T-helper 2 cell treated with Interferon-gamma antibody and Interleukin-4, amounts not matched to agents 100 ng/mL and 5 ng/mL, for 36 hours (primary cell): ENCODE measurements around the gene NNT. TPM values are rescaled to one million over a fixed set of nuclear protein-coding genes. Genes with fewer than 3 reads are reported as not detected.
"Not testable (repeated sequence)": the region's sequence is repeated elsewhere in the genome, so short reads cannot be mapped to it uniquely, and the experiment has no call there.

Experiments used
- intact Hi-C: fragments of 100-400 bp; cut with micrococcal nuclease; formaldehyde crosslinking; loops from one replicate; pipeline ENCODE4 v1.15.1; 2023
- total RNA-seq: library from RNA; stranded (reverse); gene quantifications from 2 replicates; pipeline ENCODE4 v1.2.3, GENCODE V29; 2022

The NNT gene
- total RNA-seq: 87.2 and 89.5 TPM in 2 replicates

DNA sequence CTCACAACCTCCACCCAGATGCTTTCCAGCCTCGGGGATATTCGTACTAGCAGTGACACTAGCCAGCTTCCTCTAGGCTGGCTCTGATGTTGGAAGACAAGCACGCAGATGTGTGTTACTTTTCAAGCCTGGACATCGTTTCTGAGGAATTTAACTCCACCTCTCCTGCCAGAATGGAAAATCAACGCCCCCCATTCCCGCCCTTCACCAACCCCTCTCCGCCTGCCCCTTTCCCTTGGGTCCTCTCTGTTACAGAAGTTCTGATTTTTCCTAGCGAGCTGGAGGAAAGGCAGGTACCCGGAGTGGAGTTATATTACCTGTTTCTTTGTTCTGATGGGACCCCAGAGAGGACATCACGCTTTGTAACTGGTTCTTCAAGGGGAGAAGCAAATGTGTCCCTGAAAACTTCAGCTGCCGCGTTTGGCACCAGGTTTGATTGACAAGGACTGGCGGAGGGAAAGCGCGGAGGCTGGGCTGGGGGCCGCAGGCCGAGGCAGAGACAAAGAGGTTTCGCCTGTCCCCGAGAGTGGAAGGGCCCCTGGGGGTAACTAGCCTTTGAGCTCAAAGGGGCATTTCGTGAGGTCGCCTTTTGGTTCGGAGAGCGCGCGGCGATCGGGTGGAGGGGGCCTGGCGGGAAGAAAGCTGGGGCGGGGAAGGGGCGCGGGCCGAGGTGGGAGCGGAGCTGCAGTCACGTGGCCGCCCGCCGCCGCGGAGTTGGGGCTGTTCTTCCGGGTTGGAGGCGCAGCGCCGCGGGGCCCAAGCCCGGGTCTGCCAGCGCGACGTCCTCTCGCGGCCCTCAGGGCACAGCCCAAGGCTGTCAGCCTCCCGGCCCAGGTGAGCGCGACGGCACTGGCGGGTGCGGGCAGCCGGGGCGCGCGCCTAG, at the start of gene NNT:
NNT (plus strand) TSS at position 720 of the 883 bp plus-strand sequence. CDS start 6,016 bp downstream, outside the sequence.
- intact Hi-C loops: loop anchor here (1.0 to 10.0 kb wide), 10 partner anchors 28 to 1698 kb away; partner anchors contain the start of genes C5orf34, HMGCS1, MRPS30 and RIMOC1

DNA sequence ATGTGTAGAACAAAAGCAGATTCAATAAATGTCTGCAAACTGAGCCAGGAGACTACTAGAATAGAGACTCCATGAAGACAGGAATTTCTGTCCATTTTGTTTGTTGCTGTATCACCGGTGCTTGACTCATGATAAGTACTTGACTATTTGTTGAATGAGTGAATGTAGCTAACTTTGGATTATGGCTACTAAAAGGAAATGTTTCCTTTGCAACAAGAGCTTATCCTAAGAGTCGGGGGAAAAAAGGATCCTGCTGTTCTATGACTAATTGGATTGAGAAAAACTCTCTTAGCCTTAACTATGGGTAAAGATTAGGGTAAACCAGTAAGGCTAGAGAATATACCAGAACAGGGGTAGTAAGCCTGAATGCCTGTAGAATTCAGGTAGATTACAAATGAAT, 49.6 kb upstream of the NNT start:
- intact Hi-C loops: no loop called here

DNA sequence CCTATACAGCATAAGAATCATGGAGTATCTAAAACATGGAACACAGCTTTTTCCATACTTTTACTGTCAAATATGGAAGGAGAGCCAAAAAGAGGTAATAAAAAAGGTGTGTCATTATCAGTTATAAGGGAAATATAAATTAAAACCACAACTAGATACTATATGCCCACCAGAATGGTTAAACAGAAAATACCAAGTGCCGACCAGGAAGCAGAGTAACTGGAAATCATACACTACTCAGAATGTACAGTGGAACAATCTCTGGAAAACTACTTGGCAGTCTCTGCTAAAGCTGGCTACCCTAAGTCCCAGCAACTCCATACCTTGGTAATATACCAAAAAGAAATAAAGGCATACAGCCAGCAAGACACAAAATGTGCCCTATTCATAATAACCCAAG, 48.5 kb upstream of the NNT start:
- intact Hi-C loops: no loop called here

DNA sequence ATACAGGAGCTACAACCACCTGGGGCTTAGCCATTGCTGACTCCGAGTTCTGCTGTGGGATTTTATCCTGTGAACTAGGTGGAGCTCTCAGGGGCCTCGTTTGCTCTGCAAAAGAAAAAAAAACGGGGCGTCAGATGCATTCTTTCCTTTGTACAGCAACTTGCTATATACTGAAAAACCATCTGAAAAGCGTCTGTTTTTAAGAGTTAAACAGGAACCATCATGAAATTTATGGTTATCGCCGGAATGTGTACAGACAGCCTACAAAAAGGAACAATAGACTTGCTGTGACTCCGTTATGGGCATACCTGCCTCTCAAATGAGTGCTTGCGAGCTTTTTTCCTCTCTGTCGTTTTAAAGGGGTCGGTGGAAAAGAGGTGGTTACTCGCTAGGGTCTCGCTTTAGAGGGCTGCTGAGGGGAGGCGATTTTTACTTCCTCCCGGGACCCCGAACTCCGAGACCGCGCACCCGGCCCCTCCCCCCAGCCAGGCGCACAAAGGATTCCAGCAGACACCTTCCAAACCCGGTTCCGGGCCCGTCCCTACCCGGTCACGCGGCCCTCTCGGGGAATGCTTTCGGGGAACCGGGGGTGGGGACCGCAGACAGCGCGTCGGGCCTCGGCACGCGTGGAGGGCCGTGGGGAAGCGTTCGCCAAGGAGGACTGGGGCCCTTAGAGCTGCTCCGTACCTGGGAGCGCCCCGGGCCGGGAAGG, 46.9 kb upstream of the NNT start:
- intact Hi-C loops: loop anchor here (1.0 to 5.0 kb wide), 11 partner anchors 23 to 1251 kb away; partner anchors contain the start of genes C5orf34, HMGCS1, MRPS30 and NIM1K

DNA sequence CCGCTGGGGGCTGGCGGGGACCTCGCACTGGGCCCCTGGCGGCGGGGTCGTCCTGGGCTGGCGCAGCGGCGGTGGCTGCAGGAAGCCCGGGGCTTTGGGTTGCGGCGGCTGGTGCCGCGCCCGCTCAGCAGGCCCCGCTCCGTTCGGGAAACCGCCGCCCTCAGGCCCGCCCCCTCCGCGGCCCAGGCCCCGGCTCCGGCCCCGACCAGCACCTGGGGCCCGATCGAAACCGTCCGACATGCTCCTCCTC, 46.4 kb upstream of the NNT start:
- intact Hi-C loops: loop anchor here (1.0 to 5.0 kb wide), 11 partner anchors 24 to 1251 kb away; partner anchors contain the start of genes C5orf34, HMGCS1, MRPS30 and NIM1K

DNA sequence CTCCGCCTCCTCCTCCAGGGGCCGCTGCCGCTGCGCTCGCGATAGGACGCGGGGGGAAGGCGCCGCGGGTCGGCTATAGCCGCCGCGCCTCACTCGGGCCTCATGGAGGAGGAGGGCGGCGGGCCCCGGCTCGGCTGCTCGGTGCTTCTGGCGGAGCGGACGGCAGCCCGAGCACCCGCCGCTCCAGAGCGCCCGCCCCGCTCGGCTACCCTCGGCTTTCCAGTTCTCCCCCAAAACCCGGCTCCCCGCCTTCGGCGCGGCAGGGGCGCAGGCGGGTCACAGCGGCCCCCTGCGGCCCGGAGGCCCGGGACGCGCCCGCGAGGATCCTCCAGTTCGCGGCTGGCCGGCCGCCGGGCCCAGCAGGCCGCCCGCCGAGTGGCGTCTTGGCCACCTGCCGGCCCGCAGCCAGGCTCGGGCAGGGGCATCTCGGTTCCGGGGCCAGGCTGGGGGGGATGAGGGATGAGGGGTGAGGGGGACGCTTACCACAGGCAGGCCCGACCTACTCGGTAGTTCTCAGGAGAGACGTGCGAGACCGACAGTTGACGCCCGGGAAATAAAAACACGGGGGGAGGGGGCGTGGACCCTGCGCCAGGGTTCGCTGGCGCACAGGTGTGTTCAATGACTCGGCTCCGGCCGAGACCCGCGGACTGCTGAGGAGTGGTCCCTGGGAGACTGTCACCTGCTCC, 46.0 kb upstream of the NNT start, which contains the start of gene PAIP1:
PAIP1 (minus strand) TSS at position 221 of the 686 bp plus-strand sequence. CDS start 231 bp downstream, outside the sequence.
- intact Hi-C loops: loop anchor here (1.0 to 5.0 kb wide), 12 partner anchors 24 to 1653 kb away; partner anchors contain the start of genes C5orf34, HMGCS1, MRPS30 and NIM1K

DNA sequence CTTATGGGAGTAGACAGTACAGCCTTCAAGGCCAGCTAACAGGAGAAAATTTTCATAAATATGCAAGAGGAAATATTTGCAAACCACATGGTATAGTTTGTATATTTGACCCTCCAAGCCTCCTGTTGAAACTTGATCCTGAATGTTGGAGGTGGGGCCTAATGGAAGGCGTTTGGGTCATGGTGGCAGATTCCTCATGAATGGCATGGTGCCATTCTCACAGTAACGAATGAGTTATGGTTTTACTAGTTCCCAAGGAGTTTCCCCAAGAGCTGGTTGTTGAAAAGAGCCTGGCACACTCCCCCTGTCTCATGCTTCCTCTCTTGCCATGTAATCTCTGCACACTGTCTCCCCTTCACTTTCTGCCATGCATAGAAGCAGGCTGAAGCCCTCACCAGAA, 42.9 kb upstream of the NNT start:
- intact Hi-C loops: no loop called here

DNA sequence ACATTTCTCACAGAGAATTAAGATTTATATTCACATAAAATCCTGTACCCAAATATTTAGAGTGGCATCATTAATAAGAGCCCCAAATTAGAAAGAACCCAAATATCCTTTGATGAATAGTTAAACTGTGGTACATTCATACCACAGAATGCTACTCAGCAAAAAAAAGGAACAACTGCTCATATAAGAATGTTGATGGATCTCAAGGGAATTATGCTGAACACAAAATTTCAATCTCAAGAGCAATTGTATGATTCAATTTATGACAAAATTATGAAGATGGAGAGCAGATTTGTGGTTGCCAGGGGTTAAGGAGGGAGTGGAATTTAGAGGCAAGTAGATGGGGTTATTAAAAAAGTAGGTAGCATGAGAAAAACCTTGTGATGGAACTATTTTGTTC, 41.6 kb upstream of the NNT start:
- intact Hi-C loops: no loop called here

DNA sequence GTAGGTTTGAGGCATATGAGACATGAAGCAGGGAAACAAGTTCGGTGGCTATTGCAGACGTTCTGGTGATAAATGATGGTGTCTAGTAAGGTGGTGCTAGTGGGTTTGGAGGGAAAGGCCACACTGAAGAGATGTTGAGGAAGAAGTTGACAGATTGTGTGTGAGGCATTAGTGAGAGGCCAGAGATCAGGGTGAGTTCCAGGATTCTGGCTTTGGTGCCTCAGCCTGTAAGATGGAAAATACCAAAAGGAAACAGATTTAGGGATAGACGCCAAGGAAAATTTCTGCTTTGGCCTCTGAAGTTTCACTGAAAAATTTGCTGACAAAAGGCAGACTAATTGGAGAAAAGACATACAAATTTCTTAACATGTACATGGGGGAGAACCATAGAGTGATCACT, 39.7 kb upstream of the NNT start:
- intact Hi-C loops: no loop called here

DNA sequence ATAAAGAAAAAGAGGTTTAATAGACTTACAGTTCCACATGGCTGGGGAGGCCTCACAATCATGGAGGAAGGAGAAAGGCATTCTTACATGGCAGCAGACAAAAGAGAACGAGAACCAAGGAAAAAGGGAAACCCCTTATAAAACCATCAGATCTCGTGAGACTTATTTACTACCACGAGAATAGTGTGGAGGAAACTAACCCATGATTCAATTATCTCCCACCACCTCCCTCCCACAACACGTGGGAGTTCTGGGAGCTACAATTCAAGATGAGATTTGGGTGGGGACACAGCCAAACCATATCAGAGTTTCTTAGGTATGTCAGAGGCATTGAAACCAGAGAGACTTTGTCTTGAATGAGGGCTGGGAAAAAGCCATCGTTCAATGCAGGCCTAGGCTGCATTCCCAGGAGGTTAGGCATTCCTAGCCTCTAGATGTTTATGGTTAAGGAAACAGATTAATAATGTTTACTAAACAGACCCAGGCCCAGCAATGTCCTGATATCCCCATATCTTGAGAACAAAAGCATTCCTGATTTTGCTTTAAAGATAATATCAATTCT, 38.6 kb upstream of the NNT start:
- intact Hi-C loops: no loop called here

DNA sequence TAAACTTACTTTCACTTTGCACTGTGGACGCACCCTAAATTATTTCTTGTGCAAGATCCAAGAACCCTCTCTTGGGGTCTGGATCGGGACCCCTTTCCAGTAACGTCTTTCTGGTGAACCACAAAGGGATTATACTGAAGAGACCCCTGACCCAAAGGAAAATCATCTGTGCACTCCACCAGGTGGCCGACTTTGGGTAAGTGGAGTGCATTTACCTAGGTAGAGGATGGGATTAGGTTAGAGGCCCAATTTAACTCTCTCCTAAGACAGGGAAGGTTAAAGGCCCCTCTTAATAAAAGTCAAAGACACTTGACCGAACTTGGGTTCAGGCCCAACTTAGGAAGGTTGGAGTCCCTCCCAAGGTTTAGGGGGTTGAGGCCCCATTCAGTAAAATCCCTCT, 37.9 kb upstream of the NNT start:
- intact Hi-C loops: no loop called here

DNA sequence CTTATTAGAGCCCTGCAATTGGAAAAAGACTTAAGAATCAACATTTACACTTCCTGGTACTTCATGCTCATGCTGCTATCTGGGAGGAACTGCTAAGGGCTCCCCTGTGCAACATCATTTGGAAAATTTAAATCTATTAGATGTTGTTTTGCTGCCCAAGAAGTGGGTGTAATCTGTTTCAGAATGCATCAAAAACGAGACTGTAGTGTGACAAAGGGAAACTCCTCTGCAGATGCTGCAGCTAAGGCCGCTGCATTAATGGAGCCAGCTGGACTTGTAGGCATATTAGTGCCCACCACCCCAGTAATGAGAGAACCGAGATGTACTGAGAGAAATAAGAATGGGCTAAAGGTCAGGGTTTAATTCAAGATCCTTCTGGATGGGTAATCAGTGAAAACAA, 35.0 kb upstream of the NNT start:
- intact Hi-C loops: no loop called here

DNA sequence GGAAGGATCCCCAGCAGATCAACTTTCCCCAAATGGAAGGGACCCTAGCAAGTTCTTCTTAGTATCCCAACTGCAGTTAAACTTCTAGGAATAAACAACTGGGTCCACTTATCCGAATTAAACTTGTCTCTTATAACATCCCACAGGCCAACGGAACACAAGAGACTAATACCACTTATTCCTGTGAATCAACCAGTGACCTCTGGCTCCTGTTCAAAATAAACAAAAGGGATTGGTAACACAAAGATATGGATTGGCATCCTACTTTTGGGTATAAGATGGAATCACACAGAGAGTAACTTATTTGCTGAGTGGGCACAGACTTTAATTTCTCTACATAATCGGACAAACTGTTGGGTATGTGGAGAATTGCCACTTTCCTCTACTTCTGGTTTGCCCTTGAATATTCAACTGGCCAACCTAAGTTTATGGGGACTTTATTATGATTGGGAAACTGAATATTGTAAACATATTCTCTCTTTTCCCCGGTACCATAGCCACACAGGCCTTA, 33.7 kb upstream of the NNT start:
- intact Hi-C loops: no loop called here

DNA sequence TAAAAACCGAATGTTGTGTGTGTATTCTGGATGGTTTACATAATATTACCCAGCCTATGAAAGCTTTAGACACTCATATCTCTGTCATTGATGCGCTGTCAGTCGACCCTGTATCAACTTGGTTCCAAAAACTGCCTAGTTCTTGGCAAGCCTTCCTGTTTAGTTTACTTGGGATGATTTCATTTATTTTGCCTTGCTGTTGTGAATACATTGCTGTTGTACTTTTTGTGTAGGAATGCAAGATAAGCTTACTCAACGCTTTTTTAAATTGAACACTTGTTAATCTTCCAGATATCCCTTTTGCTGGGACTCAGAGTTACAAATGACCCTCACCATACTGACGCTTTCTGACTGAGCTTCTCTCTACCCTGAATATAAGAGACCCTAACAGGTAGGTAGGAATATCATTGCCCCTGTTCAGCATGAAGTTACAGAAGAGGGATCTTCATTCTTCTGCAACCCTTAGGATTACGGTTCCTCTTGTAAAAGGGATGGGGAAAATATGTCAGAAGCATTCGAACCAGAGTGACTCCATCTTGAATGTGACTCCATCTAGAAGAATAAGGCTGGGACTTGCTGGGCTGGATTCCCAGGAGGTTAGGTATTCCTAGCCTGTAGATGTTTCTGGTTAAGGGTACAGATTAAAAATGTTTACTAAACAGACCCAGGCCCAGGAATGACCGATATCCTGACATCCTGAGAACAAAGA, 32.4 kb upstream of the NNT start:
- intact Hi-C loops: no loop called here

DNA sequence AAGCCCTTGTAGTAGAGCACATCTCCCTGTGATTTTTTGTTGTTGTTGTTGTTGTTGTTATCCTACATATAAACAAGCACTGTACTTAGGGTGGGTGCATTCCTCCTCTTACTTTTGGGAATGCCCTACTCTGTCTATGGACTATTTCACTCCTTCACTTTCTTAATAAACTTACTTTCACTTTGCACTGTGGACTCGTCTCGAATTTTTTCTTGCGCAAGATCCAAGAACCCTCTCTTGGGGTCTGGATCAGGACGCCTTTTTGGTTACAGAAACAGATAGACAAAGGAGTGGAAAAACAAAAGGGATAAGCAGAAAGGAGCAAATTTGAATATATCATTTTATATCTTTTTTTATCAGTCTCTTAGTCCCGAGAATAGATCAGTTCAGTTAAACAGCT, 31.7 kb upstream of the NNT start:
- intact Hi-C loops: no loop called here

DNA sequence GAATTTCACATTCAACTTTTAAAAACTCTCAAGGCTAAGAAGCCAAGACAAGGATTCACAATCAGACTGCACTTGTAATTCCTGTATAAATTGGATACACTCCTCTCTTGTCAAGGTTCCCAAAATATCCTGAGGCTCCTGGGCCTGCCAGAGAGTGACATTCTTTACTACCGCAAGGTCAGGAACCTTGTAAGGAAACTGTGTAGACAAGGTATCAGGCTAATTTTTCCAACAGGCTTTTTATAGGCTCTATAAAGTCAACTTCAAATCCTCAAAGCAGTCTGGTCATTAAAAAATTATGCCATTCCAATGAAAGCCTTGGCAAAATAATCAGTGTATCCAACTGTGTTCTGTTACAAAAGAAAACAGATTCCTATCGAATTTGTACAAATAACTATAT, 30.6 kb upstream of the NNT start:
- intact Hi-C loops: no loop called here

DNA sequence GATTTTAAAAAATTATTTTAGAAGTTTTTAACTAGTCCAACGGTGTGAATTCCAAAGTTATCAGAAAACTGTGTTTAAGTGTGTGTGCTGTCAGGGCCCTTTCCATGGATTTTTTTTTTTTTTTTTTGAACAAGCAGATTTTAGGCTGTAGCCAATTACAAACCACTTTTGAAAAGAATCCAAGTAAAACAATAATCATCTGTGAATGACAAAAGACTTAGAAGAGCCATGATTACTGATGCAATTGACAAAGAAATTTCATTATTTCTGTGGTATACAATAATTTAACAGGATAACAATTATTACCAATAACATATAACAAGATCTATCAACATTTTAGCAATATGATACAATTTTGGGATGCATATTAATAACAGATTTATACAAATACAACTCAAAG, 29.9 kb upstream of the NNT start:
- intact Hi-C loops: no loop called here

DNA sequence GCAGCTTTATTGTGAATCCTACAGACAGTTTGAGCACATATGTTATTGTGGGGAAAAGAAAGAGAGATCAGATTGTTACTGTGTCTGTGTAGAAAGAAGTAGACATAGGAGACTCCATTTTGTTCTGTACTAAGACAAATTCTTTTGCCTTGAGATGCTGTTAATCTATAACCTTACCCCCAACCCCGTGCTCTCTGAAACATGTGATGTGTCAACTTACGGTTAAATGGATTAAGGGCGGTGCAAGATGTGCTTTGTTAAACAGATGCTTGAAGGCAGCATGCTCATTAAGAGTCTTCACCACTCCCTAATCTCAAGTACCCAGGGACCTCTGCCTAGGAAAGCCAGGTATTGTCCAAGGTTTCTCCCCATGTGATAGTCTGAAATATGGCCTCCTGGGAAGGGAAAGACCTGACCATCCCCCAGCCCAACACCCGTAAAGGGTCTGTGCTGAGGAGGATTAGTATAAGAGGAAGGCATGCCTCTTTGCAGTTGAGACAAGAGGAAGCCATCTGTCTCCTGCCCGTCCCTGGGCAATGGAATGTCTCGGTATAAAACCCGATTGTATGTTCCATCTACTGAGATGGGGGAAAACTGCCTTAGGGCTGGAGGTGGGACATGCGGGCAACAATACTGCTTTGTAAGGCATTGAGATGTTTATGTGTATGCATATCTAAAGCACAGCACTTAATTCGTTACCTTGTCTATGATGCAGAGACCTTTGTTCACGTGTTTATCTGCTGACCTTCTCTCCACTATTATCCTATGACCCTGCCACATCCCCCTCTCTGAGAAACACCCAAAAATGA, 22.4 kb upstream of the NNT start:
- intact Hi-C loops: not testable (repeated sequence)

DNA sequence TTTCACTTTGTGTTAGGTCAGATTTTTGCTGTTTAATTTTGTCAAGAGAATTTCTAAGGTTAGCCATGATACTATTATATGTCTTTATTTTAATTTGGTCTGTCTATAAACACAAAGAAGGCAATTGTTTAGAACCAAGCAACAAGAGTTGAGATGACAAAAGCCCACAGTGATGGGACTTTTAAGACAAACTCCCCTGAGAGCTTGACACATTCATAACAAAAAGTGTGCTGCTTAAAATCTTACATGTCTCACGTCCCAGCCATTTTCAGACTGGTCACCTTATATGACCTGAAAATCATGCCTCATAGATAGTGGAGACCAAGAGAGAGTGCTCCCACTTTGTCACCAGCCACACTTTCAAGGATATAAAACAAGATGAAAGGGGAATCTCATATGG, 21.6 kb upstream of the NNT start:
- intact Hi-C loops: no loop called here
